NT2/D1 (cell line): ENCODE measurements around the gene OS9.
"Not testable (repeated sequence)": the region's sequence is repeated elsewhere in the genome, so short reads cannot be mapped to it uniquely, and the experiment has no call there.

Experiments used
- DNase-seq: peaks from one replicate; pipeline ENCODE4 v3.0.0-alpha.2; 2011; ENCODE audit warnings: low read depth, low spot score
- H3K27me3 ChIP-seq: 2 replicates; pipeline ENCODE4 v1.6.0; 2011; ENCODE audit warnings: mild to moderate bottlenecking; ENCODE audit not compliant: insufficient read length, insufficient read depth
- H3K36me3 ChIP-seq: 2 replicates; pipeline ENCODE4 v1.6.1; 2011; ENCODE audit warnings: mild to moderate bottlenecking, low read length, mixed read lengths; ENCODE audit not compliant: insufficient read depth, insufficient read length
- H3K4me1 ChIP-seq: 2 replicates; pipeline ENCODE4 v1.5.1; 2011; ENCODE audit not compliant: insufficient read depth, insufficient read length
- H3K4me3 ChIP-seq: 2 replicates; pipeline ENCODE4 v1.5.1; 2011; ENCODE audit warnings: low read depth; ENCODE audit not compliant: insufficient read length
- H3K9ac ChIP-seq: 2 replicates; pipeline ENCODE4 v1.6.0; 2011; ENCODE audit warnings: low read depth; ENCODE audit not compliant: insufficient read length
- H3K9me3 ChIP-seq: 2 replicates; pipeline ENCODE4 v1.5.1; 2011; ENCODE audit warnings: mild to moderate bottlenecking, low read length; ENCODE audit not compliant: insufficient read depth
- SUZ12 ChIP-seq: IDR thresholded peaks from 2 replicates; pipeline ENCODE4 v1.6.1; 2011; ENCODE audit not compliant: insufficient read length, insufficient read depth; ENCODE audit errors: extremely low read depth
- YY1 ChIP-seq: IDR thresholded peaks from 2 replicates; pipeline ENCODE4 v1.6.1; 2011; ENCODE audit not compliant: insufficient read length, insufficient read depth
- ZNF274 ChIP-seq: IDR thresholded peaks from 2 replicates; pipeline ENCODE4 v1.6.1; 2011; ENCODE audit warnings: mild to moderate bottlenecking, low read depth, low read length

The OS9 gene

DNA sequence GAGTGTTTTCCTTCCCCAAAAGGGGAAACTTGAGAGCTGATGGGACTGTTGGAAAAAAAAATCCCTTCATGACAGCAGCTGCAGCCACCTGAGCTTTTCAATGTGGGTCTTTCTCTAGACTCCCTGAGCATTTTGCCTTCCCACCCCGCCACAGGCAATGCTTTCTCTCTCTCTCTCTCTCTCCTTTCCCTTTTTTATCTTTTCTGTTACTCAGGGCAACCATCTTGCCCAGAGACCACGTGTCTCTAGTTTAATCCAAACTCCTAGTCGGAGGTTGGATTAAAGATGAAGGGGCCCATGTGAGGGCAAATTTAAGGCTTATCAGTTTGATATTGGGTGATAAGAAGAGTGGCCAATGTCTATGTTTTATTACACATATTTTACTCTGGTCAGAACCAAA lies 35.0 kb upstream of the OS9 start:
- Histone ChIP-seq H3K9me3 (peaks cover 66% of the 10 kb centered on the region), H3K36me3 (no peaks in the 10 kb centered on the region), H3K9ac (no peak overlapping the region), H3K27me3 (no peaks in the 10 kb centered on the region), H3K4me3 (no peak overlapping the region), H3K4me1 (no peaks in the 10 kb centered on the region)
- TF ChIP-seq ZNF274 (no peak), YY1 (no peak)
- no peak for DNase-seq

GRCh38 chr12:57661376-57661775 lies 32.6 kb upstream of the OS9 start:
- no peak for DNase-seq
- H3K4me3 ChIP-seq = no peak overlapping the region
- TF ChIP-seq YY1 (no peak), SUZ12 (no peak), ZNF274 (no peak)
- no peaks in the 10 kb centered on the region for H3K36me3 ChIP-seq
- H3K4me1 ChIP-seq = no peaks in the 10 kb centered on the region
- H3K9ac ChIP-seq = no peak overlapping the region
- peaks cover 62% of the 10 kb centered on the region for H3K9me3 ChIP-seq
- no peaks in the 10 kb centered on the region for H3K27me3 ChIP-seq

GRCh38 chr12:57665066-57665820 lies 28.7 kb upstream of the OS9 start:
- DNase-seq, H3K36me3 ChIP-seq, H3K4me1 ChIP-seq, H3K27me3 ChIP-seq, H3K9ac ChIP-seq, H3K4me3 ChIP-seq: not testable (repeated sequence)
- peaks cover 56% of the 10 kb centered on the region for H3K9me3 ChIP-seq

DNA sequence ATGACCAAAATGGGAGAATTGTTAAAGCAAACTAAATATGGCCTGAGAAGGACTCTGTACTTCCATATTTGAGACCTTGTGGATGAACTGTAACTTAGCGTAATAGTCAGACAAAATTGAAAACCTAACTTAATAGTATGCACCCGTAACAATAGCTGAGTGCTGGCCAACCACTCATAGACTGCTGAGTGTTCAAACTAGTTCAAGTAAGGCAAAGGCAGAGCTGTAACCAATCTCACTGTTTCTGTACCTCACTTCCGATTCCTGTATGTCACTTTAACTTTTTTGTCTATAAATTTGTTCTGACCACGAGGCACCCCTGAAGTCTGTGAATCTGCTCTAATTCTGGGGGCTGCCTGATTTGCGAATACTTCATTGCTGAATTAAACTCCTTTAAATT lies 27.0 kb upstream of the OS9 start:
- Histone ChIP-seq H3K9ac (no peak overlapping the region), H3K36me3 (no peaks in the 10 kb centered on the region), H3K27me3 (no peaks in the 10 kb centered on the region), H3K4me1 (no peaks in the 10 kb centered on the region), H3K9me3 (peaks cover 39% of the 10 kb centered on the region), H3K4me3 (no peak overlapping the region)
- TF ChIP-seq SUZ12 (no peak), ZNF274 (no peak), YY1 (no peak)
- DNase-seq = no peak

DNA sequence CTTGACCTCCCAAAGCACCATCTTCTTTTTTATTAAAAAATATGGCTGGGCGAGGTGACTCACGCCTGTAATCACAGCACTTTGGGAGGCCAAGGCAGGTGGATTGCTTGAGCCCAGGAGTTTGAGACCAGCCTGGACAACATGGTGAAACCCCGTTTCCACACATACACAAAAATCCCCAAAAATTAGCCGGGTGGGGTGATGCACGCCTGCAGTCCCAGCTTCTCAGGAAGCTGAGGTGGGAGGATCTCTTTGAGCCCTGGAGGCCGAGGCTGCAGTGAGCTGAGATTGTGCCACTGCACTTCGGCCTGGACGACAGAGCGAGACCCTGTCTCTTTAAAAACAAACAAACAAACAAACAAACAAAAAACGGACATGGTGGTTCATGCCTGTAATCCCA lies 24.2 kb upstream of the OS9 start:
- H3K4me1 ChIP-seq, DNase-seq, H3K4me3 ChIP-seq, H3K27me3 ChIP-seq, H3K9ac ChIP-seq, H3K36me3 ChIP-seq: not testable (repeated sequence)
- H3K9me3 ChIP-seq = peaks cover 12% of the 10 kb centered on the region; the same call in 1 of the 2 replicates

- H3K36me3 ChIP-seq, H3K4me3 ChIP-seq, DNase-seq, H3K27me3 ChIP-seq, H3K4me1 ChIP-seq, H3K9me3 ChIP-seq, H3K9ac ChIP-seq: not testable (repeated sequence)
These were observed 22.1 kb upstream of the OS9 start for GRCh38 chr12:57671811-57672210.

DNA sequence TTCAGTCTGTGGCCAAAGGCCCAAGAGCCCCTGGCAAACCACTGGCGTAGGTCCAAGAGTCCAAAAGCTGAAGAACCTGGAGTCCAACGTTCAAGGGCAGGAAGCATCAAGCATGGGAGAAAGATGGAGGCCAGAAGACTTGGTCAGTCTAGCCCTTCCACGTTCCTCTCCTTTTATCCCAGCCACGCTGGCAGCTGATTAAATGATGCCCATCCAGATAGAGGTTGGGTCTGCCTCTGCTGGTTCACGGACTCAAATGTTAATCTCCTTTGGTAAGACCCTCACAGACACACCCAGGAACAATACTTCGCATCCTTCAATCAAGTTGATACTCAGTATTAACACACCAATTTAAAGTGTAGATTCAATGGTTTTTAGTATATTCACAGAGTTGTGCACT lies 21.1 kb upstream of the OS9 start:
- Histone ChIP-seq H3K27me3 (no peaks in the 10 kb centered on the region), H3K4me3 (no peak overlapping the region), H3K9ac (no peak overlapping the region), H3K4me1 (no peaks in the 10 kb centered on the region), H3K9me3 (no peaks in the 10 kb centered on the region; the same call in 1 of the 2 replicates), H3K36me3 (no peaks in the 10 kb centered on the region)
- no peak for DNase-seq
- TF ChIP-seq SUZ12 = no peak
- no peak for TF ChIP-seq YY1
- TF ChIP-seq ZNF274 = no peak

DNA sequence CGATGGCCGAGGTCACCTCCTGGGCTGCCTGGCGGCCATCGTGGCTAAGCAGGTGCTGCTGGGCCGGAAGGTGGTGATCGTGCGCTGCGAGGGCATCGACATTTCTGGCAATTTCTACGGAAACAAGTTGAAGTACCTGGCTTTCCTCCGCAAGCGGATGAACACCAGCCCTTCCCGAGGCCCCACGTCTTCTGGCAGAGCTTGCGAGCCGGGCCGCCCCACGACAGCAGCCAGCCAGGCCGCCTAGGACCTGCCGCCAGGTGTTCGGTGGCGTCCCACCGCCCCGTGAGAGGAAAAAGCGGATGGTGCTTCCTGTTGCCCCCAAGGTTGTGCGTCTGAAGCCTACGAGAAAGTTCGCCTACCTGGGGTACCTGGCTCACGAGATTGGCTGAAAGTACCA lies 19.2 kb upstream of the OS9 start:
- no peak for TF ChIP-seq SUZ12
- no peak for TF ChIP-seq YY1
- TF ChIP-seq ZNF274 = no peak
- Histone ChIP-seq H3K36me3 (no peaks in the 10 kb centered on the region), H3K4me1 (no peaks in the 10 kb centered on the region), H3K9me3 (no peaks in the 10 kb centered on the region; the same call in 1 of the 2 replicates), H3K4me3 (no peak overlapping the region), H3K27me3 (no peaks in the 10 kb centered on the region), H3K9ac (no peak overlapping the region)
- no peak for DNase-seq

DNA sequence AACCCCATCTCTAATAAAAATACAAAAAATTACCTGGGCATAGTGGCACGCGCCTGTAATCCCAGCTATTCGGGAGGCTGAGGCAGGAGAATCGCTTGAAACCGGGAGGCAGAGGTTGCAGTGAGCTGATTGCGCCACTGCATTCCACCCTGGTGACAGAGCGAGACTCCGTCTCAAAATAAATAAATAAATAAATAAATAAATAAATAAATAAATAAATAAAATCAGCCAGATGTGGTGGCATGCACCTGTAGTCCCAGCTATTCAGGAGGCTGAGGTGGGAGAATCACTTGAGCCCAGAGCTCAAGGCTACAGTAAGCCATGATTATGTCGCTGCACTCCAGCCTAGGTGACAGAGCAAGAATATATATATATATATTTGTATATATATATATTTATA lies 16.0 kb upstream of the OS9 start:
- not testable (repeated sequence) for H3K4me1 ChIP-seq, H3K4me3 ChIP-seq, H3K9me3 ChIP-seq, DNase-seq, H3K36me3 ChIP-seq, H3K27me3 ChIP-seq, H3K9ac ChIP-seq
